ENCODE measurements around the gene TRIM9.
A peak's percentile ranks its signal among the peaks of the same experiment; 100 is the strongest.

The TRIM9 gene

GRCh38 chr14:51068268-51068667, 26.6 kb downstream of the TRIM9 start:
- no peak for DNase-seq (ENCODE audit: low read depth)
- TF ChIP-seq CTCF (IDR thresholded peaks at IDR 0.05; ENCODE audit: insufficient read depth, low read depth, low read length, missing control alignments) = no peak
- no peak overlapping the region for H3K4me3 ChIP-seq (ENCODE audit: low read depth, low read length)

- H3K4me3 ChIP-seq (ENCODE audit: low read depth, low read length) = no peak overlapping the region
- DNase-seq (ENCODE audit: low read depth) = no peak
- TF ChIP-seq CTCF (IDR thresholded peaks at IDR 0.05; ENCODE audit: insufficient read depth, low read depth, low read length, missing control alignments) = no peak
These were observed 27.6 kb downstream of the TRIM9 start for GRCh38 chr14:51067295-51067694.

- no peak for TF ChIP-seq CTCF (IDR thresholded peaks at IDR 0.05; ENCODE audit: insufficient read depth, low read depth, low read length, missing control alignments)
- H3K4me3 ChIP-seq (ENCODE audit: low read depth, low read length) = no peak overlapping the region
- DNase-seq (ENCODE audit: low read depth) = peak; percentile 10
These were observed 28.3 kb downstream of the TRIM9 start for GRCh38 chr14:51066576-51066975.

GRCh38 chr14:51059032-51059431, 35.9 kb downstream of the TRIM9 start:
- TF ChIP-seq CTCF (IDR thresholded peaks at IDR 0.05; ENCODE audit: insufficient read depth, low read depth, low read length, missing control alignments) = no peak
- no peak overlapping the region for H3K4me3 ChIP-seq (ENCODE audit: low read depth, low read length)
- no peak for DNase-seq (ENCODE audit: low read depth)

- no peak for DNase-seq (ENCODE audit: low read depth)
- no peak for TF ChIP-seq CTCF (IDR thresholded peaks at IDR 0.05; ENCODE audit: insufficient read depth, low read depth, low read length, missing control alignments)
- no peak overlapping the region for H3K4me3 ChIP-seq (ENCODE audit: low read depth, low read length)
These were observed 36.5 kb downstream of the TRIM9 start for GRCh38 chr14:51058382-51058781.

GRCh38 chr14:51056421-51056820, 38.5 kb downstream of the TRIM9 start:
- DNase-seq (ENCODE audit: low read depth) = no peak
- no peak overlapping the region for H3K4me3 ChIP-seq (ENCODE audit: low read depth, low read length)
- no peak for TF ChIP-seq CTCF (IDR thresholded peaks at IDR 0.05; ENCODE audit: insufficient read depth, low read depth, low read length, missing control alignments)

- DNase-seq (ENCODE audit: low read depth) = no peak
- no peak overlapping the region for H3K4me3 ChIP-seq (ENCODE audit: low read depth, low read length)
- no peak for TF ChIP-seq CTCF (IDR thresholded peaks at IDR 0.05; ENCODE audit: insufficient read depth, low read depth, low read length, missing control alignments)
These were observed 41.7 kb downstream of the TRIM9 start for GRCh38 chr14:51053157-51053556.
